ENCODE data around the gene PPP2R2C.

PPP2R2C gene

DNA sequence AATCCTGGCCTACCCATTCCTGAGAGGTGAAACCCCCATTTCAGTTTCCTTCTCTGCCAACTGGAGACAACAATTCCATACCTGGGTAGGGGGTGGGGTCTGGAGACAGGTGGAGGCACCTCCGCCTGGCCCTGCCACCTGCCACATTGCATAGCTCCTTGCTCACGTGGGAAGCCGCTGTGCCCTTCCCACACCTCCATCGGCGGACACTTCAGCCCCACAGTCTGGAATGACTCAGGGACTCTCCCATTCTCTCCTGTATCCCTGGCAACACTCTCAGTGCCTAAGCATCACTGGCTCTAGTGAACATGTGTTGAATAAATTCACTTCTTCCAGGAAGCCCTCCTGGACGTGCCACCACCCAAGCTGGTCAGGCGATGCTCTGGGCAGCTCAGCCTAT, 21.7 kb downstream of the PPP2R2C start:
- Histone ChIP-seq H3K27me3 (ENCODE audit: insufficient read depth, low read length, poor library complexity) (no peaks in the 10 kb centered on the region), H3K36me3 (ENCODE audit: insufficient read depth, low read length) (no peaks in the 10 kb centered on the region), H3K4me2 (ENCODE audit: insufficient read depth, low read length) (no peak overlapping the region), H3K4me1 (ENCODE audit: insufficient read depth, low read length) (no peaks in the 10 kb centered on the region), H4K20me1 (ENCODE audit: insufficient read depth, low read length) (peaks cover 5% of the 10 kb centered on the region; the same call in 1 of the 2 replicates), H3K9ac (ENCODE audit: low read depth, low read length) (no peak overlapping the region), H3K4me3 (ENCODE audit: low read depth in 1 of 2, low read length in 2 of 2) (no peak overlapping the region), H2AFZ (ENCODE audit: low read depth, low read length) (no peak overlapping the region), H3K79me2 (ENCODE audit: insufficient read depth, low read length) (no peaks in the 10 kb centered on the region), H3K9me3 (ENCODE audit: insufficient read depth, low read length, severe bottlenecking) (no peaks in the 10 kb centered on the region), H3K27ac (ENCODE audit: low read length) (no peak overlapping the region)
- TF ChIP-seq EZH2 (IDR thresholded peaks at IDR 0.05; ENCODE audit: borderline replicate concordance, low read depth, low read length, severe bottlenecking), result no peak
- TF ChIP-seq, protein P1, sequence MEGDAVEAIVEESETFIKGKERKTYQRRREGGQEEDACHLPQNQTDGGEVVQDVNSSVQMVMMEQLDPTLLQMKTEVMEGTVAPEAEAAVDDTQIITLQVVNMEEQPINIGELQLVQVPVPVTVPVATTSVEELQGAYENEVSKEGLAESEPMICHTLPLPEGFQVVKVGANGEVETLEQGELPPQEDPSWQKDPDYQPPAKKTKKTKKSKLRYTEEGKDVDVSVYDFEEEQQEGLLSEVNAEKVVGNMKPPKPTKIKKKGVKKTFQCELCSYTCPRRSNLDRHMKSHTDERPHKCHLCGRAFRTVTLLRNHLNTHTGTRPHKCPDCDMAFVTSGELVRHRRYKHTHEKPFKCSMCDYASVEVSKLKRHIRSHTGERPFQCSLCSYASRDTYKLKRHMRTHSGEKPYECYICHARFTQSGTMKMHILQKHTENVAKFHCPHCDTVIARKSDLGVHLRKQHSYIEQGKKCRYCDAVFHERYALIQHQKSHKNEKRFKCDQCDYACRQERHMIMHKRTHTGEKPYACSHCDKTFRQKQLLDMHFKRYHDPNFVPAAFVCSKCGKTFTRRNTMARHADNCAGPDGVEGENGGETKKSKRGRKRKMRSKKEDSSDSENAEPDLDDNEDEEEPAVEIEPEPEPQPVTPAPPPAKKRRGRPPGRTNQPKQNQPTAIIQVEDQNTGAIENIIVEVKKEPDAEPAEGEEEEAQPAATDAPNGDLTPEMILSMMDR (IDR thresholded peaks at IDR 0.05; ENCODE audit: borderline replicate concordance, extremely low read depth, low read length, poor library complexity, severe bottlenecking), result no peak
- no peak for DNase-seq
- ATAC-seq (ENCODE audit: insufficient read depth, low read depth), result no peak

DNA sequence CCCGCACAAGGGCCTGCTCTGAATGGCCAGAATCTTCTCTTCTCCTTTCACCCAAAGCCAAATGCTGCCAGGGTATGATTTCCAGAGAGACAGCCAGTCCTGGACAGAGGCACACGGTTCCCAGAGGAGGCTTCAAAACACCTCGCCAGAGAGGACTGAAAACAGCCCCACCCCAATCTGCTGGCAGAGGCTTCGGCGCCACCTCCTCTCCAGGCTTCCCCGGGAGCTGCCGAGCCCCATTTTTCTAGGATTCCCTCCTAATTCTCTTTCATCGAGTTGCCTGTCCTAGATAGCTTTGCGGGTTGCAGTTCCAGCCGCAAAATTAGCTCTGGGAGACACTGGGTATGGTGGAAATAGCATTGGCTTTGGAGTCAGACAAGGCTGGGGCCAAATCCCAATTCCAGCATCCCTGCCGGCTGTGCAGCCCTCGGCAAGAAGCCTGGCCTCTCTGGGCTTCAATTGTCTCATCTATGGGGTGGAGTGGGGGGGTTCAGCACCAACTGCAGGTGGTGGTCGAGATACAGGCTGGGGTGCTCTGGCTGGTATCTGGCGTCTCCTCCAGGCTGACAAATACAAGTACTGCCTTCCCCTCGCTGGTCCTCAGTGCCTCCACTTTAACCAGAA, 22.6 kb downstream of the PPP2R2C start:
- H3K9ac ChIP-seq (ENCODE audit: low read depth, low read length), result no peak overlapping the region
- H3K79me2 ChIP-seq (ENCODE audit: insufficient read depth, low read length), result no peaks in the 10 kb centered on the region
- no peak overlapping the region for H3K4me2 ChIP-seq (ENCODE audit: insufficient read depth, low read length)
- ATAC-seq (ENCODE audit: insufficient read depth, low read depth), result no peak
- H3K9me3 ChIP-seq (ENCODE audit: insufficient read depth, low read length, severe bottlenecking), result no peaks in the 10 kb centered on the region
- no peaks in the 10 kb centered on the region for H3K4me1 ChIP-seq (ENCODE audit: insufficient read depth, low read length)
- H3K36me3 ChIP-seq (ENCODE audit: insufficient read depth, low read length), result no peaks in the 10 kb centered on the region
- DNase-seq, result no peak
- no peak overlapping the region for H3K4me3 ChIP-seq (ENCODE audit: low read depth in 1 of 2, low read length in 2 of 2)
- no peak overlapping the region for H2AFZ ChIP-seq (ENCODE audit: low read depth, low read length)
- no peaks in the 10 kb centered on the region for H3K27me3 ChIP-seq (ENCODE audit: insufficient read depth, low read length, poor library complexity)
- H4K20me1 ChIP-seq (ENCODE audit: insufficient read depth, low read length), result peaks cover 5% of the 10 kb centered on the region; the same call in 1 of the 2 replicates
- H3K27ac ChIP-seq (ENCODE audit: low read length), result no peak overlapping the region
- TF ChIP-seq EZH2 (IDR thresholded peaks at IDR 0.05; ENCODE audit: borderline replicate concordance, low read depth, low read length, severe bottlenecking), result no peak
- TF ChIP-seq, protein P1 (IDR thresholded peaks at IDR 0.05; ENCODE audit: borderline replicate concordance, extremely low read depth, low read length, poor library complexity, severe bottlenecking), result no peak

DNA sequence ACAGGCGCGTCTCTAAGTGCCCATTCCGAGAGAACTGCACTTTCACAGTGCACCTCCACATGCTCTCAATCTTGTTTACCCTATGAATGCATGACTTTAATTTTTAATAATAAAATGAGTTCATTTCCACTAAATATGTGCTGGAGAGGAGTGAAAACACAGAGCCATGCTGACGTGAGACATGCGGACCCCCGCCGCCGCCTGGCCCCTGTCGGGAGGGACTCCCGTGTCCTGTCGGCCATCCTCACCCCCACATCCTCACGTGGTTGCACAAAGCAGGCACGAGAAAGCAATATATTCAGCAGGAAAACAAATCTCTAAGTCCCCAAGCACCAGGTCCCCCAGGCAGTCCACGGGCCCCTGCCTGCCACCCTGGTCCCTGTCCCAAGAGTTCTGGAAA, 23.1 kb downstream of the PPP2R2C start:
- Histone ChIP-seq H3K4me1 (ENCODE audit: insufficient read depth, low read length) (no peaks in the 10 kb centered on the region), H3K36me3 (ENCODE audit: insufficient read depth, low read length) (no peaks in the 10 kb centered on the region), H3K79me2 (ENCODE audit: insufficient read depth, low read length) (no peaks in the 10 kb centered on the region), H3K9ac (ENCODE audit: low read depth, low read length) (no peak overlapping the region), H3K4me2 (ENCODE audit: insufficient read depth, low read length) (no peak overlapping the region), H2AFZ (ENCODE audit: low read depth, low read length) (no peak overlapping the region), H3K4me3 (ENCODE audit: low read depth in 1 of 2, low read length in 2 of 2) (no peak overlapping the region), H3K27me3 (ENCODE audit: insufficient read depth, low read length, poor library complexity) (no peaks in the 10 kb centered on the region), H4K20me1 (ENCODE audit: insufficient read depth, low read length) (peaks cover 5% of the 10 kb centered on the region; the same call in 1 of the 2 replicates), H3K27ac (ENCODE audit: low read length) (no peak overlapping the region), H3K9me3 (ENCODE audit: insufficient read depth, low read length, severe bottlenecking) (no peaks in the 10 kb centered on the region)
- ATAC-seq (ENCODE audit: insufficient read depth, low read depth), result no peak
- TF ChIP-seq EZH2 (IDR thresholded peaks at IDR 0.05; ENCODE audit: borderline replicate concordance, low read depth, low read length, severe bottlenecking), result no peak
- TF ChIP-seq, protein P1 (IDR thresholded peaks at IDR 0.05; ENCODE audit: borderline replicate concordance, extremely low read depth, low read length, poor library complexity, severe bottlenecking), result no peak
- no peak for DNase-seq
